PC-3 (cell line): Measurements from ENCODE around the gene CAPG. TPM values are rescaled to one million over a fixed set of nuclear protein-coding genes. Genes with fewer than 3 reads are reported as not detected.

ENCODE experiments used
- ATAC-seq: fragments of 200-7000 bp; cut with Tn5 transposase; 2 replicates; pipeline ENCODE4 v1.9.1; 2020; ENCODE audit warnings: mild to moderate bottlenecking, moderate library complexity
- BruUV-seq: library from RNA; stranded (reverse); fragments of 400-500 nt; replicated peaks from 2 replicates; lab custom pipeline; 2021; lab: Mats Ljungman, UMichigan
- CTCF ChIA-PET: fragments of 300-600 bp; sonication (Branson Sonifier 250); formaldehyde crosslinking; loops from one replicate; lab custom pipeline; 2022; ENCODE audit warnings: antibody characterized with exemption; lab: Charles Lee
- POLR2A ChIA-PET: fragments of 300-600 bp; sonication (Branson Sonifier 250); formaldehyde crosslinking; loops from one replicate; lab custom pipeline; 2022; ENCODE audit warnings: antibody characterized with exemption; ENCODE audit not compliant: unreplicated experiment; lab: Charles Lee
- DNase-seq: peaks from one replicate; pipeline ENCODE4 v3.0.0-alpha.2; 2015
- H2AFZ ChIP-seq: fragments of 300-600 bp; sonication (generic); 2 replicates; pipeline ENCODE4 v1.6.0; 2016; ENCODE audit warnings: antibody characterized with exemption, low read length
- H3F3A ChIP-seq: fragments of 300-600 bp; sonication (generic); one replicate; pipeline ENCODE4 v1.6.0; 2017; ENCODE audit warnings: antibody characterized with exemption, low read length, control low read depth, mild to moderate bottlenecking; ENCODE audit not compliant: unreplicated experiment
- H3K27ac ChIP-seq: fragments of 300-600 bp; sonication (generic); 2 replicates; pipeline ENCODE4 v1.5.1; 2016; ENCODE audit warnings: mild to moderate bottlenecking, low read length
- H3K27me3 ChIP-seq: fragments of 300-600 bp; sonication (generic); 2 replicates; pipeline ENCODE4 v1.6.1; 2016; ENCODE audit warnings: low read length, mixed read lengths
- H3K36me3 ChIP-seq: fragments of 300-600 bp; sonication (generic); 2 replicates; pipeline ENCODE4 v1.6.1; 2016; ENCODE audit warnings: low read depth, mixed run types, low read length, mixed read lengths
- H3K4me1 ChIP-seq: fragments of 300-600 bp; sonication (generic); 2 replicates; pipeline ENCODE4 v1.5.1; 2016; ENCODE audit warnings: low read length; ENCODE audit not compliant: insufficient read depth
- H3K4me2 ChIP-seq: fragments of 300-600 bp; sonication (generic); 2 replicates; pipeline ENCODE4 v1.6.0; 2016; ENCODE audit warnings: low read length
- H3K4me3 ChIP-seq: fragments of 300-600 bp; sonication (generic); 2 replicates; pipeline ENCODE4 v1.5.1; 2016; ENCODE audit warnings: mild to moderate bottlenecking, low read length, mixed read lengths
- H3K79me2 ChIP-seq: fragments of 300-600 bp; sonication (generic); 2 replicates; pipeline ENCODE4 v1.6.1; 2017; ENCODE audit warnings: low read length, mixed read lengths
- H3K9ac ChIP-seq: fragments of 300-600 bp; sonication (generic); 2 replicates; pipeline ENCODE4 v1.6.0; 2016; ENCODE audit warnings: mild to moderate bottlenecking, low read length
- H3K9me2 ChIP-seq: fragments of 300-600 bp; sonication (generic); replicated peaks from 2 replicates; pipeline ENCODE4 v1.6.1; 2016; ENCODE audit warnings: mixed run types, low read length, mixed read lengths
- H3K9me3 ChIP-seq: fragments of 300-600 bp; sonication (generic); 2 replicates; pipeline ENCODE4 v1.6.1; 2016; ENCODE audit warnings: low read length, mixed read lengths
- H4K20me1 ChIP-seq: fragments of 300-600 bp; sonication (generic); 2 replicates; pipeline ENCODE4 v1.6.1; 2016; ENCODE audit warnings: low read length, mixed read lengths
- CTCF ChIP-seq: fragments of 300-600 bp; sonication (generic); conservative IDR thresholded peaks from 2 replicates; pipeline ENCODE4 v1.5.1; 2017; ENCODE audit warnings: antibody characterized with exemption, low read depth, mild to moderate bottlenecking, low read length
- EZH2 ChIP-seq: fragments of 300-600 bp; sonication (generic); IDR thresholded peaks from one replicate; pipeline ENCODE4 v1.6.1; 2017; ENCODE audit warnings: antibody characterized with exemption, mild to moderate bottlenecking, low read length; ENCODE audit not compliant: unreplicated experiment
- EZH2phosphoT487 ChIP-seq: fragments of 300-600 bp; sonication (generic); IDR thresholded peaks from 2 replicates; pipeline ENCODE4 v1.6.1; 2018; ENCODE audit warnings: mild to moderate bottlenecking, antibody characterized with exemption, low read length, borderline replicate concordance
- intact Hi-C: fragments of 100-400 bp; cut with micrococcal nuclease; formaldehyde crosslinking; loops from 2 replicates; pipeline ENCODE4 v1.9.0; 2023
- total RNA-seq: library from RNA; depleted of rRNA; stranded (reverse); fragments of >200 nt; gene quantifications from 2 replicates; pipeline ENCODE4 v1.2.3, GENCODE V29; 2014

CAPG gene
- total RNA-seq, 1 experiment from 2014 or later, result 221 TPM

- DNase-seq (no peak), ATAC-seq (no peak)
- H3K79me2 ChIP-seq, result 0 out of 2 replicates have a peak, but pooled peaks cover 3% of the 10 kb centered on the region
- POLR2A ChIA-PET, result no interaction called here
- intact Hi-C loops, result no loop called here
- no peaks in the 10 kb centered on the region for H3K9me2 ChIP-seq
- peaks cover 3% of the 10 kb centered on the region; the same call in 1 of the 2 replicates for H3K36me3 ChIP-seq
- no peak for TF ChIP-seq EZH2
- TF ChIP-seq CTCF, result no peak
- no peak for TF ChIP-seq EZH2phosphoT487
- no peak overlapping the region for H3K27ac ChIP-seq
- peaks cover 19% of the 10 kb centered on the region for H3K4me1 ChIP-seq
- H4K20me1 ChIP-seq, result no peaks in the 10 kb centered on the region
- H2AFZ ChIP-seq, result no peak overlapping the region
- H3K4me2 ChIP-seq, result no peak overlapping the region
- H3F3A ChIP-seq, result no peaks in the 10 kb centered on the region
- H3K27me3 ChIP-seq, result no peaks in the 10 kb centered on the region
- H3K9ac ChIP-seq, result no peak overlapping the region
- H3K4me3 ChIP-seq, result no peak overlapping the region
- CTCF ChIA-PET, result no interaction called here
- no peaks in the 10 kb centered on the region for H3K9me3 ChIP-seq
- BruUV-seq, result no TSS peak
Measured at GRCh38 chr2:85398426-85399182, 11.6 kb downstream of the CAPG start.

DNA sequence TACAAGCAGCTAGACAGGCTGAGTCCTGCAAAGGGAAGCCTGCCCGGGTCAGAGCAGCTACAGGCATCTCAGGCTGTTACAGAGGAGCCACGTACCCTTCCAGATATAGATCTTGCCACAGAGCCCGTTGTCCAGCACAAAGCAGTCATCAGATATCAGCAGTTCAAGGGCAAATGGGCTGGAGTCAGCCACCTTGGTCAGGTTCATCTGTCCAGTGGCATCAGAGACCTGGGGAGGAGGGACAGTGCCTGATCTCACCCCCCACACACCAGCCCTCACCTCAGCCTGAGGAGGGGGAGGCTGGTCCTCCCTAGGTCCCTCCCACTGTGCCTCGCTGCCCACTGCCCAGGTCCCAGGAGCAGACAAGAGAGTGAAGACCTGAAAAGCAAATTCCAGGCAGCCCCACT is 12.2 kb downstream of the CAPG start:
- ChIA-PET POLR2A (no interaction called here), CTCF (no interaction called here)
- Histone ChIP-seq H3K9ac (no peak overlapping the region), H3K4me1 (peaks cover 19% of the 10 kb centered on the region), H4K20me1 (no peaks in the 10 kb centered on the region), H3K9me2 (no peaks in the 10 kb centered on the region), H2AFZ (no peak overlapping the region), H3K4me2 (no peak overlapping the region), H3K4me3 (no peak overlapping the region), H3K36me3 (peaks cover 3% of the 10 kb centered on the region; the same call in 1 of the 2 replicates), H3F3A (no peaks in the 10 kb centered on the region), H3K79me2 (no peaks in the 10 kb centered on the region), H3K27me3 (no peaks in the 10 kb centered on the region), H3K27ac (no peak overlapping the region), H3K9me3 (no peaks in the 10 kb centered on the region)
- intact Hi-C loops, result no loop called here
- no peak for TF ChIP-seq EZH2
- no peak for TF ChIP-seq CTCF
- TF ChIP-seq EZH2phosphoT487, result no peak
- no peak for DNase-seq
- BruUV-seq, result no TSS peak
- ATAC-seq, result no peak
